CD4-positive, alpha-beta T cell (primary cell): ENCODE data around the gene CALR. TPM values are rescaled to one million over a fixed set of nuclear protein-coding genes. Genes with fewer than 3 reads are reported as not detected.

Experiments used
- ATAC-seq: fragments of 200-7000 bp; cut with Tn5 transposase; one replicate; pipeline ENCODE4 v1.10.0; 2022; ENCODE audit warnings: mild to moderate bottlenecking; ENCODE audit not compliant: poor library complexity
- CTCF ChIA-PET: fragments of 350-600 bp; sonication (Branson Sonifier 250); formaldehyde crosslinking; loops from one replicate; lab custom pipeline; 2021; ENCODE audit warnings: antibody characterized with exemption, inconsistent platforms; lab: Charles Lee
- POLR2A ChIA-PET: fragments of 350-600 bp; sonication (Branson Sonifier 250); formaldehyde crosslinking; loops from one replicate; lab custom pipeline; 2021; ENCODE audit warnings: antibody characterized with exemption, inconsistent platforms; lab: Charles Lee
- DNase-seq, 14 experiments: peaks; one replicate each; pipeline ENCODE4 v3.0.0-alpha.2; 2013 to 2020; ENCODE audit warnings: mixed read lengths in 2 of 14
- H3K27ac ChIP-seq, 2 donors: one replicate each; pipeline versions ENCODE4 v1.5.1 to v1.7.0; 2013; ENCODE audit warnings: low read length in 2 of 2, low read depth in 1 of 2, mild to moderate bottlenecking in 1 of 2
- H3K27me3 ChIP-seq, 2 experiments: 1 replicate in 1 of 2; 2 replicates in 1 of 2; pipeline versions ENCODE4 v1.6.1 to v1.7.0; 2013; ENCODE audit warnings: low read length in 2 of 2, control low read depth in 1 of 2, mild to moderate bottlenecking in 1 of 2, moderate library complexity in 1 of 2; ENCODE audit not compliant: insufficient read depth in 2 of 2, control insufficient read depth in 1 of 2
- H3K36me3 ChIP-seq: one replicate; pipeline ENCODE4 v1.6.1; 2013; ENCODE audit warnings: low read length, control low read depth; ENCODE audit not compliant: insufficient read depth
- H3K4me1 ChIP-seq: one replicate; pipeline ENCODE4 v1.6.1; 2013; ENCODE audit warnings: low read length, control low read depth; ENCODE audit not compliant: insufficient read depth
- H3K4me3 ChIP-seq: one replicate; pipeline ENCODE4 v1.5.1; 2013; ENCODE audit warnings: mild to moderate bottlenecking, low read length, moderate library complexity
- H3K9me3 ChIP-seq, 2 experiments: 1 replicate in 1 of 2; 2 replicates in 1 of 2; pipeline versions ENCODE4 v1.6.1 to v1.7.0; 2013; ENCODE audit warnings: low read length in 2 of 2, mild to moderate bottlenecking in 2 of 2, control low read depth in 1 of 2, moderate library complexity in 1 of 2; ENCODE audit not compliant: control insufficient read depth in 1 of 2, insufficient read depth in 1 of 2
- H3K27ac Mint-ChIP-seq: one replicate; pipeline ENCODE4 v1.8.0; 2020; ENCODE audit warnings: mixed read lengths
- H3K27me3 Mint-ChIP-seq: one replicate; pipeline ENCODE4 v1.8.0; 2021; ENCODE audit warnings: mixed read lengths
- H3K36me3 Mint-ChIP-seq: one replicate; pipeline ENCODE4 v1.8.0; 2021; ENCODE audit warnings: low read depth, mixed read lengths
- H3K4me1 Mint-ChIP-seq: one replicate; pipeline ENCODE4 v1.8.0; 2021; ENCODE audit warnings: low read depth, mixed read lengths
- H3K4me3 Mint-ChIP-seq: one replicate; pipeline ENCODE4 v1.8.0; 2020; ENCODE audit warnings: mild to moderate bottlenecking, mixed read lengths
- H3K9me3 Mint-ChIP-seq: one replicate; pipeline ENCODE4 v1.8.0; 2020; ENCODE audit warnings: mixed read lengths
- CTCF ChIP-seq: fragments of 200-600 bp; IDR thresholded peaks from one replicate; pipeline ENCODE4 v1.8.0; 2022; ENCODE audit warnings: antibody characterized with exemption, mild to moderate bottlenecking
- intact Hi-C, 2 experiments: fragments of 100-400 bp; cut with DNase I in 1 of 2; cut with micrococcal nuclease in 1 of 2; formaldehyde crosslinking; loops; one replicate each; pipeline versions ENCODE4 v1.15.1 to v1.9.0; 2023 to 2025; cut with DNase I, micrococcal nuclease
- total RNA-seq, 174 experiments: library from RNA in 2 of 174; stranded (reverse) in 2 of 174; gene quantifications; one replicate each; pipeline ENCODE4 v1.2.3 and lab custom pipeline; 2021 to 2026

CALR gene
- total RNA-seq, 2 experiments from 2014 or later = 558 to 559 TPM

- no peaks in the 10 kb centered on the region for H3K9me3 Mint-ChIP-seq
- H3K4me1 ChIP-seq = peaks cover 65% of the 10 kb centered on the region
- peaks cover 48% of the 10 kb centered on the region for H3K36me3 ChIP-seq
- no peak for TF ChIP-seq CTCF
- H3K4me3 Mint-ChIP-seq = peak overlapping the region; percentile 94
- peaks cover 52% of the 10 kb centered on the region for H3K4me1 Mint-ChIP-seq
- ChIA-PET POLR2A (interaction anchor here (1.1 to 3.3 kb wide), 6 partner anchors 14 to 147 kb away, joined by 3 to 24 read pairs (median 10); partner anchors contain the start of genes GADD45GIP1 and GCDH), CTCF (interaction anchor here (2.6 to 3.3 kb wide), 2 partner anchors 26 to 54 kb away, joined by 9 to 25 read pairs; no protein-coding TSS in a partner anchor)
- intact Hi-C loops = loop anchor here (2.0 to 10.0 kb wide), 4 partner anchors 48 to 204 kb away; partner anchors contain the start of genes GCDH (in 2 of the 2), GET3 (in 1 of the 2), PRDX2 (in 1 of the 2) and RNASEH2A (in 1 of the 2)
- peaks cover 60% of the 10 kb centered on the region for H3K36me3 Mint-ChIP-seq
- peaks cover 0 to 3% of the 10 kb centered on the region in 2 experiments for H3K27me3 ChIP-seq
- DNase-seq (peak in 10 of 14 experiments; percentile 15 to 74 (median 30)), ATAC-seq (peak; percentile 32)
- peak overlapping the region; percentile 74 to 80 for H3K27ac ChIP-seq
- H3K27ac Mint-ChIP-seq = peak overlapping the region; percentile 93
- no peaks in the 10 kb centered on the region for H3K27me3 Mint-ChIP-seq
- peaks cover 0 to 12% of the 10 kb centered on the region in 2 experiments for H3K9me3 ChIP-seq
- peak overlapping the region; percentile 94 for H3K4me3 ChIP-seq
These were observed 581 bp downstream of the CALR start for GRCh38 chr19:12938779-12939601.

- H3K27ac ChIP-seq = peak overlapping the region in 1 of 2 donors; percentile 42
- ATAC-seq (no peak), DNase-seq (peak in 2 of 14 experiments; percentile 16 to 32)
- intact Hi-C loops = loop anchor here (2.0 to 10.0 kb wide), 4 partner anchors 49 to 205 kb away; partner anchors contain the start of genes GCDH (in 2 of the 2), GET3 (in 1 of the 2), PRDX2 (in 1 of the 2) and RNASEH2A (in 1 of the 2)
- POLR2A ChIA-PET = interaction anchor here (0.6 to 3.3 kb wide), 2 partner anchors 26 to 111 kb away, joined by 3 to 24 read pairs; no protein-coding TSS in a partner anchor
- Mint-ChIP-seq H3K36me3 (peaks cover 69% of the 10 kb centered on the region), H3K27ac (peak overlapping the region; percentile 93), H3K4me1 (peaks cover 57% of the 10 kb centered on the region), H3K9me3 (no peaks in the 10 kb centered on the region), H3K27me3 (no peaks in the 10 kb centered on the region), H3K4me3 (peak overlapping the region; percentile 94)
- peaks cover 0 to 12% of the 10 kb centered on the region in 2 experiments for H3K9me3 ChIP-seq
- CTCF ChIA-PET = interaction anchor here (2.6 to 3.3 kb wide), 2 partner anchors 25 to 55 kb away, joined by 9 to 25 read pairs; no protein-coding TSS in a partner anchor
- H3K4me1 ChIP-seq = peaks cover 73% of the 10 kb centered on the region
- H3K27me3 ChIP-seq = peaks cover 0 to 3% of the 10 kb centered on the region in 2 experiments
- H3K4me3 ChIP-seq = peak overlapping the region; percentile 94
- peaks cover 57% of the 10 kb centered on the region for H3K36me3 ChIP-seq
- TF ChIP-seq CTCF = no peak
These were observed 1.6 kb downstream of the CALR start for GRCh38 chr19:12939975-12940423.

- Mint-ChIP-seq H3K27ac (peak overlapping the region; percentile 93), H3K27me3 (peaks cover 4% of the 10 kb centered on the region), H3K36me3 (peaks cover 78% of the 10 kb centered on the region), H3K4me1 (peaks cover 66% of the 10 kb centered on the region), H3K4me3 (peak overlapping the region; percentile 94), H3K9me3 (no peaks in the 10 kb centered on the region)
- intact Hi-C loops = no loop called here
- Histone ChIP-seq H3K4me3 (no peak overlapping the region), H3K27ac (peak overlapping the region in 1 of 2 donors; percentile 29), H3K9me3 (peaks cover 0 to 12% of the 10 kb centered on the region in 2 experiments), H3K4me1 (peaks cover 78% of the 10 kb centered on the region), H3K27me3 (peaks cover 0 to 3% of the 10 kb centered on the region in 2 experiments), H3K36me3 (peaks cover 57% of the 10 kb centered on the region)
- POLR2A ChIA-PET = interaction anchor here (0.6 to 1.1 kb wide), 2 partner anchors 50 to 241 kb away, joined by 4 read pairs; partner anchors contain the start of gene GCDH
- DNase-seq (no peak), ATAC-seq (no peak)
- no peak for TF ChIP-seq CTCF
- CTCF ChIA-PET = no interaction called here
These were observed 2.5 kb downstream of the CALR start for GRCh38 chr19:12940897-12941296.
